ENCODE data around the gene ATG101.

The ATG101 gene

DNA sequence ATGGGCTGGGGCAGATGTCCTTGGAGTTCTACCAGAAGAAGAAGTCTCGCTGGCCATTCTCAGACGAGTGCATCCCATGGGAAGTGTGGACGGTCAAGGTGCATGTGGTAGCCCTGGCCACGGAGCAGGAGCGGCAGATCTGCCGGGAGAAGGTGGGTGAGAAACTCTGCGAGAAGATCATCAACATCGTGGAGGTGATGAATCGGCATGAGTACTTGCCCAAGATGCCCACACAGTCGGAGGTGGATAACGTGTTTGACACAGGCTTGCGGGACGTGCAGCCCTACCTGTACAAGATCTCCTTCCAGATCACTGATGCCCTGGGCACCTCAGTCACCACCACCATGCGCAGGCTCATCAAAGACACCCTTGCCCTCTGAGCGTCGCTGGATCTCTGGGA is 7.0 kb downstream of the ATG101 start:
- in situ Hi-C loops (cut with HindIII; ENCODE audit: low sequenced_read_pairs) = no loop called here

DNA sequence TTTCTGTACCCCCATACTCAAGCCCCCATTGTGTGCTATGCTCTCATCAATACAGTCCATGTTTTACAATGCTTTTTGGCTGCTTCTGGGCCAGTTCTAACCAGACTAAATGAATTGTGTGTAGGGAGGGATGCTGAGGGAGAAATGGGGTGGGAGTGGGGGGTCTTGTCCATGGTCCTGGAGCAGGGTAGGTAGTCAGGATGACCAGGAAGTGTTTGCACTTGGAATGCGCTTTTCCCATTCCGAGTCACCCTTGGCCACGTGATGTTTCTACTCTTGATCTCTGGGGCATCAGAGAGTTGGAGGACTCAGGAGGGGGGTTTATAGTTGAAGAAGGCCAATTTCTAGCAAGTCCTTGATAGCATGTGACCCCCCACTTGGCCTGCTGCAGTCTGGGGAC is 8.5 kb downstream of the ATG101 start:
- in situ Hi-C loops (cut with HindIII; ENCODE audit: low sequenced_read_pairs) = no loop called here

DNA sequence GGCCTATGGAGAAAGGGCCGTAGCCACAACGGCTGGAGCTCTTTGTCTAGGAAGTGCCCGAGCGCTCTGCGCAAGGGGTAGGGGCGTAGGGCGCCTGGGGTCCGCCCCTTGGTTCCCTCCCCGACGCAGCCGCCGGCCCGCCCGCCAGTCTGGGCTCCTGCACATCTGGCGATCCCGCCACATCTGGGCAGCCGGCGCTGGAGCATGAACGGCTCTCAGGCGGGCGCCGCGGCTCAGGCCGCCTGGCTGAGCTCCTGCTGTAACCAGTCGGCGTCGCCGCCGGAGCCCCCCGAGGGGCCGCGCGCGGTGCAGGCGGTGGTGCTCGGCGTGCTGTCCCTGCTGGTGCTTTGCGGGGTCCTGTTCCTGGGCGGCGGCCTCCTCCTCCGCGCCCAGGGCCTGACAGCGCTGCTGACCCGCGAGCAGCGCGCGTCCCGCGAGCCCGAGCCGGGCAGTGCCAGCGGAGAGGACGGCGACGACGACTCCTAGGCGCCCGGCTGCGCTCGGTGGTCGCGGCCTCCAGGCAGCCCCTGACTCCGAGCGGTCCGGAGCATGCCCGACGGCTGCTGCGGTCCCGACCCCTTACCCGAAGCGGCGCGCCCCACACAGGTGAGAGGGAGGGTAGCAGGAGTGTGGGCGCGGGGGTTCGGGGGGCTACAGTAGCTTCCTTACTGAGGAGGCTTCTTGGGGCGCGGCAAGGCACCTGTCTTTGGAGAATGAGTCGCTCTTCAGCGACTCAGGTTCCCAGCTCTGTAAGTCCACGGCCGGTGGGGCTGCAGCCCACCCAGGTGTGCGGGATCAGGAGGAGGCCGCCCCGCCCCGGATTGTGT is 10.0 kb downstream of the ATG101 start, which contains the start of gene SMIM41:
Gene SMIM41 (plus strand): TSS at position 129 of the 827 bp plus-strand sequence. CDS start 76 bp downstream, at position 205.
- in situ Hi-C loops (cut with HindIII; ENCODE audit: low sequenced_read_pairs) = loop anchor here (5.0 kb wide), 1 partner anchor 38 kb away; no protein-coding TSS in a partner anchor

DNA sequence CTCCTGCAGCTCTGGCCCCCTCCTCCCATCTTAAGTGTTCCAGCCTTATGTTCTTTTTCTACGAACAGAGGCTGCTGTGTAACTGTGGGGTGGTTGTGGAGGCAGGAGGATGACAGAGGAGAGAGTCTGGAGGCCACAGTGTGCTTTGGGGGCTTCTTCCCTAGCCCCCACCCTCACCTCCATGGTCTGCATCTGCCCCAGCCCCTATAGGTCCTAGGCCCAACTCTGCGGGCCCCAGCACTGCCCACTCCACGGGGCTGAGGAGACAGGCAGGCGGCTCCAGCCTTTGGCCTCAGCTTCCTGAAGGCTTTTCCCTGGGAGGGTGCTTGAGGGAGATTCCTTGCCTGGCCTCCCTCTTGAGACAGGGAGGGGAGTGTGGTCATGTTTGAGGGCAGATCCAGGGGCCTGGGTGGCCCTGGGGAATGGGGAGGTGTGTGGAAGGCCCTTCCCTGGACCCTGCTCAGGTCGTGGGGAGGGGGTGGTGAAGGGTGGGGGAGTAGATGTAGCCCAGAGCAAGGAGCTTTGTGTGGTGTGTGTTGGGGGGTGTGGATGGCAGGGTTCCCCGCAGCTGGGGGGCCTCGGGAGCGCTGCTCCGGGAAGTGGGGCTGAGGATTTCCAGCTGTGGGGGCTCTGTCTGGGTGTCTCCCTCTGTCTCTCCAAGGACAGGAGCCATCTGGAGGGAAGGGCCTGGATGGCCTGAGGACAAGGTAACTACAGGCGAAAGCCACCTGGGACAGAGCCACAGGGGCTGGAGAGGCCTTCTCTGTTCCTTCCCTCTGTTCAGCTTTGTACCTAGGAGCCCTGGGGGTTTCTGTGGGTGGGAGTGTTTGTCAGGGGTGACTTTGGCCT is 10.8 kb downstream of the ATG101 start:
- in situ Hi-C loops (cut with HindIII; ENCODE audit: low sequenced_read_pairs) = loop anchor here (5.0 kb wide), 1 partner anchor 37 kb away; no protein-coding TSS in a partner anchor

DNA sequence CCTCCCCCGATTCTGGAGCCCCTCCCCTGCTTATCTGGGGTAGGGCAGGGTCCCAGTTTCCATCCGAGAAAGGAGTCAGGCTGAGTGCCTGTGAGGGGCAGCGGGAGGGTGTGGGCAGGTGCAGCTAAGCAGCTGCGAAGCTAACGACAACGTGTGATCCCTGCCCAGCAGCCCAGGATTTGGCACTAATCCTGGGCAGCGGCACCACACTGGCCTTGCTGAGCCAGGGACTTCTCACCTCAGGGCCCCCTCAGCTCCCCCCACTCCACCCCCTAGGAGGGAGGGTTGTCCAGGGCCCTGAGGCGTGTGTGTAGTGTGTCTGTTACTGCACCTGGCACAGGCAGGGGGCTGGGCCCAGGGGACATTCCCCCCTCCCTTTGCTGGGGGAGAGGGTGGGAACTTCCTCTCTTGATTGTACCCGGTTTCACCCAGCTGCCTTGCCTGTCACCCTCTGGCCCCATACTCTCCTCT is 11.5 kb downstream of the ATG101 start:
- in situ Hi-C loops (cut with HindIII; ENCODE audit: low sequenced_read_pairs) = loop anchor here (5.0 kb wide), 1 partner anchor 36 kb away; no protein-coding TSS in a partner anchor

DNA sequence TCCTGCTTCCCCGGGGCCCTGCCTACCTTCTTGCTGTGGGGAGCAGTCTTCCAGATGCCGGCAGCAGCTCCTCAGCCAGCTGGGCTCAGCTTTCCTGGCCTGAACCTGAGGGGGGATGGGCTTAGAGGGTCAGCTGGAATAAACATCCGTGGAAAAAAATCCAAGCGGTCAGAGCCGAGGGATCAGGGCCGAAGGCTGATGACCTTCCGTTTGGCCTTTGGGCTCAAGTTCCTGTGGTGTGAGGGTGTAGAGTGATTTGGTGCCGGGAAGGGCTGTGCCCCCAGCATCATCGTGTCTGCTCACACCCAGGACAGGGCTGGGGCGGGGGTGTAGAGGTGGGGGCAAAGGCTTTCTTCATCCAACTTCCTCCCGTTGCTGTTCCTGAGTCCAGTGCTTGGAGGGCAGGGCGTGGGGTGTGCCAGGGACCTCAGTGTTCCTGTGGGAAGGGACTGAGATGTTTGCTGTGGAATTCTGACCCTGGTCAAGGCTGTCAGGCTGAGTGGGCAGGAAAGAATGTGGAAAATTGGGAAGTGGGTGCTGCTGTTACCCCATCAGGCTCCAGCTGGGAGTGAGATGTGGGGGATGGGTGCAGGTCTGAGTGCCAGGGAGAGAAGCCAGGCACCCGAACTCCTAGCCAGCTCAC is 12.4 kb downstream of the ATG101 start:
- in situ Hi-C loops (cut with HindIII; ENCODE audit: low sequenced_read_pairs) = loop anchor here (5.0 kb wide), 1 partner anchor 35 kb away; no protein-coding TSS in a partner anchor

DNA sequence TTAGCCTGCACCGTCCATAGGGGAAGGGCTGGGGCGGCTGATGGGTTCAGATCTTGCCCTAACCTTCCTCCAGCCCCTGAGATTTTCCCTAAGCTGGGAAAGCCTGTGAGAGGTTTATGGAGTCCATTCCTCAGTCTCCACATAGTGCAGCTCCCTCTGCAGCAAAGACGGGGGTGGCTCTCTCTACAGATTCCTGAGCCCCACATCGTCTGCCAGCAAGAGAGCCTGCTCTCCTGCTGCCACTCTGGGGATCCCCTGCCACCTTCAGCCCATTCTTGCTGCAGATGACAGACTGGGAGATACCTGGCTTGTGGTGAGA is 12.8 kb downstream of the ATG101 start:
- in situ Hi-C loops (cut with HindIII; ENCODE audit: low sequenced_read_pairs) = loop anchor here (5.0 kb wide), 1 partner anchor 35 kb away; no protein-coding TSS in a partner anchor

DNA sequence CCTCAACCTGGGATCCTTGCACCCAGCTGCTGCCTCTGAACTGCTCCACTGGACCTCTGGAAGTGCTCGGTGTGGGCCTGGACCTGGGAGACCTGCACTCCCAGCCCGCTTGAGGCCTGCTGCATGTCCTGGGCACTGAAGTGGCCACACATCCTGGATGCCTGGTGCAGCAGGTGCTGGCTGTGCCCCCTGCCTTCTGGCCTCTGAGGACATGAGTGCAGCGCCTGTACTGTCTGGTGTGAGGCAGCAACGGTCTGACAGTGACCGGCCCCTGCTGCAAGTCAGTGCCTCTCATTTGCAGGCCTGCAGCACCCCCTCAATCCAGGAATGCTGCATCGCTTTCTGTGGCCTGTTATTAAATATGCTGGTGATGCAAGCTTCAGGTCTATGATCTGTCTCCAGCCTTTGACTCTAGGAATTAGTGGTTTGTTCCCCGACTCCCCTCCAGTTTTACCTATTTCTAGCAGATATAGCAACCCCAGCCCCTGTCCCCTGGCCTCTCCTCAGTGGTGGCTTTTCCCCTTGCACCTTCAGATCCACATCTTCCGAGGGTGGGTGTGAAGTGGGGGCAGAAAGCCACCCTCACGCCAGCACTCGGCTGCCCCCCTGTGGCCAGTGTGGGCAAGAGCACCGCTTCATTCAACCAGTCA is 13.3 kb downstream of the ATG101 start:
- in situ Hi-C loops (cut with HindIII; ENCODE audit: low sequenced_read_pairs) = loop anchor here (5.0 kb wide), 1 partner anchor 34 kb away; no protein-coding TSS in a partner anchor

DNA sequence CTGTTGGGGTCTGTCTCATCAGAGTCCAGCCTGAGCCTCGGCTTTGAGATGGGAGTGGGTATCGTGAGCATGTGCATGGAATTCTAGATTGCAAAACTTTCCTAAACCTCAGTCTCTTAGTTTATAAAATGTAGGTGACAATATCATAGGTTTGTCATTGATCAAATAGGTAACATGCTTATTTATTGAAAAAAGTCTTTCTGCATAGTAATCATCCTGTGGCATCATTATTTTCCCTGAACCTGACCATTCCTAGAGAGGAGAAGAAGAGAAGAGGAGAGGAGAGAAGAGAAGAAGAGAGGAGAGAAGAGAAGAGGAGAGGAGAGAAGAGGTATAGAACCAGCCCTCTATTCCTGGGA is 13.8 kb downstream of the ATG101 start:
- in situ Hi-C loops (cut with HindIII; ENCODE audit: low sequenced_read_pairs) = loop anchor here (5.0 kb wide), 1 partner anchor 34 kb away; no protein-coding TSS in a partner anchor

DNA sequence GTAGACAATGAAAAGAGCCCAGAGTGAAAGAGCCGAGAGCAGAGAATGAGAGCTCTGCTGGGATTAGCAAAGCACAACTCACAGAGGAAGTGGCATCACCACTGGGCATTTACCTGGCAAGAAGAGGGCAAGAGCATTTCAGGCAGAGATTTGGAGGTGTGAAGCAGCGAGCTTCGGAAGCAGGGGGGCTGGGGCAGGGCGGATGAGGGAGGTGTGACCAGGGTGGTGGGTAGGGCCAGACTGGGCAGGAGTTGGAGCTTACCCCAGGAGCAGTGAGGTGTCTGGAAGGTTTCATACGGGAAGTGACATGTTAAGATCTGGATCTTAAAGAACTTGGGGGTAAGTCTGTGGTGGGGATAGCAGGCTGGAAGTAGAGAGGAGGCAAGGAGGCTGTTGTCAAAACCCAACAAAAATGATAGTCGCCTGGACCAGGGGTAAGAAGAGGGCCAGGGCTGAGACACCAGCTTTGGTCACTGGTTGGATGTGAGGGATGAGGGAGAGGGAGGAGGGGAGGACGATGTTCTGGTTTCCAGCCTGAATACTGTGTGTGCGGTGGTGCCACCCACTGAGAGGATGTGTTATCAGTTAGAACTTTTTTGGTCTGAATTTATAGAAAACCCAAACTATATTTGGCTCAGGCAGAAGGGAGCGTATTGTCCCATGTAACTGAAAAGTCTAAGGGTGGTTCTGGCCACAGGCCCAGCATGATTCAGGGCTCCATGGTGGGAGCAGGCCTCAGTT is 14.9 kb downstream of the ATG101 start:
- in situ Hi-C loops (cut with HindIII; ENCODE audit: low sequenced_read_pairs) = loop anchor here (5.0 kb wide), 1 partner anchor 33 kb away; no protein-coding TSS in a partner anchor

DNA sequence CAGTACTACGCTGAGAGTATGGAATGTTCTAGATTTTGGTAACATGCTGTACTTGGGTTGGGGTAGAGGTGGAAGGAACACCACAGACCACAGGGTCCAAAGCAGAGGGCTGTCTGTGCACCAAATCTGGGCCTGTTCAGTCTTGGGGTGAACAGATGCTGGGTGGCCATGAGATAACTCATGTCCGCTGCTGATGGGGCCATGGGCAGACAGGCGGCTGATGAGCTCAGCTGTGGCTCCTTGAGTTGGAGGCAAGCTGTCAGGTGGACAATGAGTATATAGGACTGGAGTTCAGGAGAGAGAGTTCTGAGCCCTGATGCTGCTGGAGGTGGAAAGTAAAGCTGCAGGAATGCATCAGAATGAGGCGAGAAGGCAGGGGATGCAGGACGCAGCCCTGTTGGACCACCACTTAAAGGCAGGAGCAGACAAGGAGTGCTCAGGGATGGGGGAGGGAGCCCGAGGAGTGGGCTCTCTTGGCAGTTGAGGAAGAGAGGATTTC is 16.0 kb downstream of the ATG101 start:
- in situ Hi-C loops (cut with HindIII; ENCODE audit: low sequenced_read_pairs) = no loop called here

DNA sequence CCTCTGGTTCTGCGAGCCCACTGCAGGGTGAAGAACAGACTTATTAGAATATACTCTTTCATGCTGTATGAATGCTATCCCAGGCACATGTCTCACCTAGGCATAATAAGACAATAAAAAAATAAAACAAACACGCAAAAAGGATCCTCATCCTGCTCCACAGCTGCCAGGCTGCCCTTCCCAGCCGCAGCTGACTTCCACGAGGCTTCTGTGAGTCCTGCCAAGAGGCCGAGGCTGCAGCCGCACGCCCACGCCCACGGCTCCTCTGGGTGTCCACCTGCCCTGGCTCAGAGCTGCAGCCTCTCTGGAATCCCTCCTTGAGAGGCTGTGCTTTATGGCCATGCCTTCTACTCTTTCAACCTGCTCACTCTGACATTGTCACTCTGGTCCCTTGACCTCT is 16.6 kb downstream of the ATG101 start:
- in situ Hi-C loops (cut with HindIII; ENCODE audit: low sequenced_read_pairs) = no loop called here

DNA sequence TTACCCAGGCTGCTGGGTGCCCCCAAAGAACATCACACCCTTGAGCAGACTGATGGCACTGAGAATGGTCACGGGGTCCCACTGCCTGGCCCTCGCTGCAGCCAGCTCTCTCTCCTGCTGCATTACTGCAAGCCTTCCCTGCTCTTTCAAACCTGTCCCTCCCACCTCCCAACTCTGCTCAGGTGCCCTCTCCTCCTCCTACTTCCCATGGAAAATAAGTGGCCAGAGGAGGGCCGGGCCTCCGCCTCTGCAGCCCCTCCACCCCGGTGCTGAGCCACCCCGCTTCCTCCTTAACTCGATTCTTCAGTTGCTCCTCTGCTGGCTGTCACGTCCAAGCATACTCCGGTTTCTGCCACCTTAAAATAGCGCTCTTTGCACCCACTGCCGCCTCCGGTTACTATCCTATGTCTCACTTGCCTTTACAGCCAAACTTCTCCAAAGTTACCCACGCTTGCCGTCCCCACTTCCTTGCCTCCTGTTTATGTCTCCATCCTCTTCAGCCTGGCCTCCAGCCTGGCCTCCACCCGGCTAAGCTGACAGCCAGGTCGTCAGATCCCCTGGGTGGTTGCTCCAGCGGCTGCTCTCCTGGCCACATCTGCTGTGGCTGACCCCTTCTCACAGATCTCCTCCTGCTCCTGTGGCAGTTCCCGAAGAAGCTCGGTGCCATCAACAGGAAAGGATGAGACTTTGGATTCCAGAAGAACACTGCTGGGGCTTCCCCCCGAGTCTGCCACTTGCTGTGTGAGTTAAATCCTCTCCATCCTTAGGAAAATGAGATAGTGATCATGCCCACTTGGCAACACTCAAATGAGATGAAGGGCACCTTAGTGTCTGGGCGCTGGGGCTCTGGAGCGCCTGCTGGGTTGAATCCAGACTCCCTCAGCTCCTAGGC is 17.4 kb downstream of the ATG101 start:
- in situ Hi-C loops (cut with HindIII; ENCODE audit: low sequenced_read_pairs) = no loop called here

DNA sequence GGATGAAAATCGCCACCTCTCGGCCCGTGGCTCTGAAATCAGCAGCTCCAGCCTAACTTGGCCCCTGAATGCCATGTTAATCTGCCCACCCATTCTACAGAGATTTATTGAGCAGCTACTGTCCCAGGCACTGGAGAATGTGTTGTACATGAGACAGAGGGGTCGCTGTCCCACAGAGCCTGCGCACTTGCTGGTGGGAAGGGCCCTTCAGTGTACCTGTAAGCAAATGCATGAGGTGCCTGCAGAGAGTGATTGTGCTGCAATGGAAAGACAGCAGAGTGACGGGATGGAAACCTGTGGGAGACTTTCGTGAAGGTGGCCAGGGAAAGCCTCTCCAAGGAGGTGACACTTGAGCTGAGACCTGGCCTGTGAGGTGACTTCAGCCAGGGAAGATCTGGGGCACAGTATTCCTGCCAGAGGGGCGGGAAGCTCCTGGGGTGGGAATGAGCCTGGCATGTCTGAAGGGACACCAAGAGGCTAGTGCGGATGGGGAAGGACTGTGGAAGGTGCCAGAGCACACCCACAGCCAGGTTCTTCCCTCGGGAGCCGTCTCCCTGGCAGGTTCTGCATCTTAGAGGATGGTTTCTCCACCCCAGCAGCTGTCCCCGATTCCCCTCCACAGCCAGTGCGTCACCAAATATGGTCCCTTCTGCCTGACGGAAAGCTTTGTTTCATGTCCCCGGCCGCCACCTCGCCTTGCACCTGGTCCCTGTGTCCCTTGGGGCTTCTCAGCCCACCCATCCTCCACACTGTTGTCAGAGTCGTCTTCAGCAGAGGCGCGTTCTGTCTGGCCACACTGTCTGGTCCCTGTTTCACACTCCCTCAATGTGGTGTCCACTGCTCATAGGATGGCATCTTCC is 18.4 kb downstream of the ATG101 start:
- in situ Hi-C loops (cut with HindIII; ENCODE audit: low sequenced_read_pairs) = no loop called here

DNA sequence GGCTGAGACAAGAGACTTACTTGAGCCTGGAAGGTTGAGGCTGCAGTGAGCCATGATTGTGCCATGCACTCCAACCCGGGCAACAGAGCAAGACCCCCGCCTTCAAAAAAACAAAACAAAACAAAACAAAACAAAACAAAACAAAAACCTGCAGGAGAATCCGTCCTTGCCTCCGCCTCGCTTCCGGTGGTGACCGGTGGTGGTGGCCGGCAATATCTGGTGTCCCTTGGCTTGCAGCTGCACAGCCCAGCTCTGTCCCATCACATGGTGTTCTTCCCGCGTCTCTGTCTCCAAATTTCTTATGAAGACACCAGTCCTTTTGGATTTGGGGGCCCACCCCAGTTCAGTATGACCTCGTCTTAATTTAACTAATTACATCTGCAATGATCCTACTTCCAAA is 19.7 kb downstream of the ATG101 start:
- in situ Hi-C loops (cut with HindIII; ENCODE audit: low sequenced_read_pairs) = no loop called here

DNA sequence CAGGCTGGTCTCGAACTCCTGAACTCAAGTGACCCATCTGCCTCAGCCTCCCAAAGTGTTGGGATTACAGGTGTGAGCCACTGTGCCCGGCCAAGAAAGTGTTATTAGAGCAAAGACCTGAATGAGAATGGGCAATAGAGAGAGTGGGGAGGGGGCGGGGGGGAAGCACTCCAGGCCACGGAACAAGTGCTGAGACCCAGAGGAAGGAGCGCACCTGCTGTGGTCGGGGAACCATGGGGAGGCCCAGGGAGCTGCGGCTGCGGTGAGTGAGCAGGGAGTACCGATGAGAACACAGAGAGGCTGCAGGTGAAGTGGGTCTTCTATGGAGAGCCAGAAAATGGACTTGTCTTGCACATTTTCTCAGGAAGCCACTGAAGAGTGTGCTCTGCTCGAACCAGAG is 20.5 kb downstream of the ATG101 start:
- in situ Hi-C loops (cut with HindIII; ENCODE audit: low sequenced_read_pairs) = loop anchor here (5.0 kb wide), 4 partner anchors 47 to 123 kb away; no protein-coding TSS in a partner anchor

DNA sequence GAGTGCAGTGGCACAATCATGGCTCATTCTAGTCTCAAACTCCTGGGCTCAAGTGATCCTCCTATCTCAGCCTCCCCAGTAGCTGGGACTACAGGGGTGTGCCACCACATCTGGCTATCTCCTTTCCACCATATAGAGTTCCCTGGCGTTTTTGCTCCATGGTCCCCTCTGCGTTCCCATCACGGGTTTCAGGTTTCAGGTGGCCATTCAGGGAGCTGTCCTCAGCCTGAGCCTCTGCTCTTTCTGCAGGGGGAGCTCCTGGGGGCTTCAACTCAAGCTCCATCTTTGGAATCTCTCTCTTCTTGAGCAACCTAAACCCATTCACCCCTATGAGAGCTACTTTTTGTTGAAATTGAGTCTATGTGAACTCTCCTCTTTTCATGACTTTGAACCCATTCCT is 21.3 kb downstream of the ATG101 start:
- in situ Hi-C loops (cut with HindIII; ENCODE audit: low sequenced_read_pairs) = loop anchor here (5.0 kb wide), 4 partner anchors 46 to 124 kb away; no protein-coding TSS in a partner anchor
